ENCODE data around the gene IRX5. TPM values are rescaled to one million over a fixed set of nuclear protein-coding genes. Genes with fewer than 3 reads are reported as not detected.

The IRX5 gene
- total RNA-seq, 2 donors from 2014 or later: not detected

DNA sequence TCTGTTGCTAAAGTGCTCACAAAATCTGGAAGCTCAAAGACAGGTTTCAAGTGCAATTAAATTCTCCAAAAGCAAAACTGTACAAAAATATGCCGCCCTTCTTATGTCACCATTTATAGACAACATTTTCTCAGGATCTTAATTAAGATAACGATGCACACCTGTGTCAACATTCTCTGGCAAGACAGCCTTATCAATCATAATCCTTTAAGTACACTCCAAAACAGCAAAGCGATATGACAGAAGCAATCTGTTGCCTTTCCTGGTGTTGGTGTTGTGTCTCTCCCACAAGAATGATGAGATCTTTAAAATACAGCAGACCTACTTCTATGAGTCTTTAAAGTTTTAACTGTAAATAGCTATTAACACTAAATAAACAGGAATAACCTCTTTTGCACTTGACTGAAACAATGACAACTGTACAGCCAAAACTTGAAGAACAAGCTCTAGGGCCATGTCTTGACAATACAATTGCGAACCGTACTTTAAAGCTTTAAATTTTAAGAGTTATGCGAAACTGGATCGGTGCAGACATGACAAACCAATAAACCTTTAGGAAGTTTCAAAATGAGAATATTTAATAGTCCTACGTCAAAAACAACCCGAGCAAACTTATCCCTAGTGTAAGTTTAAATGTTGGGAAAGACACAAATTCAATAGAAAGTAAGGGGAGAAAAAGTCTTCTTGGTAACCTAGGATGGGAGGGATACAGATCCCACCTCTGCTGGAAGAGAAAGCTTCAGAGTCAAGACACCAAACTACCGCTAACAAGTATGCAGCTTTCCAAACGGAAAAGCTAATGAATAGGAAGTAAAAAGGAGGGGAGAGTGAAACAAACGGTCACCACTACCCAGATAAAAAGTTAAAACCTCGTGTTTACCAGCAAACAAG, 3.3 kb upstream of the IRX5 start:
- ATAC-seq (no peak), DNase-seq (ENCODE audit: low spot score in 2 of 2) (no peak)
- peaks cover 4% of the 10 kb centered on the region in 2 donors for H3K9me3 Mint-ChIP-seq
- no peak overlapping the region for H3K27ac Mint-ChIP-seq
- peaks cover 19 to 24% of the 10 kb centered on the region in 2 donors for H3K36me3 Mint-ChIP-seq

DNA sequence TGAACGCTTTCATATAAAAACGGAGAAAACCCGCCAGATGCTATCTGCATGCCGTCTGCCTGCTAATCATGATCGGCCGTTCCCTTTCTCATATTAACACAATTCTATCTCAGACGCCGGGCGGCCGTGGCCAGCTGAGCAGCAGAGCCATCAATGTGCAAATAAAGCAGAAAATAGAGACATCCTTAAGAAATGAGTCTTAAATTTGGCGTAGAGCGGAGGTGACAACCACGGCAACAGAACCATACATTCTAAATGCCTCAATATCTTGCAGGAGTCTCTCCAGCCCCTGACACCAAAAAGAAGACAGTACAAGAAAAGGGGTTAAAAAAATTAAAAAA, 2.7 kb upstream of the IRX5 start:
- Mint-ChIP-seq H3K27ac (no peak overlapping the region), H3K36me3 (peaks cover 19 to 28% of the 10 kb centered on the region in 2 donors), H3K9me3 (peaks cover 4% of the 10 kb centered on the region in 2 donors)
- ATAC-seq (no peak), DNase-seq (ENCODE audit: low spot score in 2 of 2) (no peak)

DNA sequence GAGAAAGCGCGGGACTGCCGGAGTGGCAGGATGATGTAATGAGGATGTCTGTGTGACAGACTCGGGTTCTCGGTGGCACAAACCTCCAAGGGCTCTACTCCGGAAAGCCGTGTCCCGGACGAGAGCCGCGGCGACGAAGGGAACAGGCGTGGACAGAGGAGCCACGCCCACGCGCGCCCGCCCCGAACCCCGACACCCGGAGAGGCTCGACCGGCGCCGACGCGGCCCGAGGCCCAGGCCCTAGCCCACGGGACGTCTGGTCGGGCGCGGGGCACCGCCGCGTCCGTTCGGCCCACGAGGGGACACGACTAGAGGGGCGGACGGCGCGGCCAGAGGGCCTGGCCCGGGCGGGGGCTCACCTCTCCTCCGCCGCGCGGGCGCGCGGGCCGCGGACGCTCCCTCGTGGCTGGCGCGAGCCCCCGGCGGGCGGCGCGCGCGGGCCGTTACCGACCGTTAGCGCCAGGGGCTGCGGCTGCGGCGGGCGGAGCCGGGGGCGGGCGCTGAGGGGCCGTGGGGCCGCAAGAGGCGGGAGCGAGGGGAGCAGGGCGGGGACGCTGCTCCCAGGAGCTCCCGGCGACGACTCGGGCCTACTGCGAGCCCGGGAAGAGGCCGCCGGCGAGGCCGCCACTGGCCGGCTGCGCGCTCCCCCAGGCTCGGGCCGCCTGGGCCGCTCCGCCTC, 2.1 kb upstream of the IRX5 start:
- DNase-seq (ENCODE audit: low spot score in 2 of 2): no peak
- ATAC-seq: no peak
- H3K9me3 Mint-ChIP-seq: peaks cover 4% of the 10 kb centered on the region in 2 donors
- no peak overlapping the region for H3K27ac Mint-ChIP-seq
- peaks cover 19 to 29% of the 10 kb centered on the region in 2 donors for H3K36me3 Mint-ChIP-seq

DNA sequence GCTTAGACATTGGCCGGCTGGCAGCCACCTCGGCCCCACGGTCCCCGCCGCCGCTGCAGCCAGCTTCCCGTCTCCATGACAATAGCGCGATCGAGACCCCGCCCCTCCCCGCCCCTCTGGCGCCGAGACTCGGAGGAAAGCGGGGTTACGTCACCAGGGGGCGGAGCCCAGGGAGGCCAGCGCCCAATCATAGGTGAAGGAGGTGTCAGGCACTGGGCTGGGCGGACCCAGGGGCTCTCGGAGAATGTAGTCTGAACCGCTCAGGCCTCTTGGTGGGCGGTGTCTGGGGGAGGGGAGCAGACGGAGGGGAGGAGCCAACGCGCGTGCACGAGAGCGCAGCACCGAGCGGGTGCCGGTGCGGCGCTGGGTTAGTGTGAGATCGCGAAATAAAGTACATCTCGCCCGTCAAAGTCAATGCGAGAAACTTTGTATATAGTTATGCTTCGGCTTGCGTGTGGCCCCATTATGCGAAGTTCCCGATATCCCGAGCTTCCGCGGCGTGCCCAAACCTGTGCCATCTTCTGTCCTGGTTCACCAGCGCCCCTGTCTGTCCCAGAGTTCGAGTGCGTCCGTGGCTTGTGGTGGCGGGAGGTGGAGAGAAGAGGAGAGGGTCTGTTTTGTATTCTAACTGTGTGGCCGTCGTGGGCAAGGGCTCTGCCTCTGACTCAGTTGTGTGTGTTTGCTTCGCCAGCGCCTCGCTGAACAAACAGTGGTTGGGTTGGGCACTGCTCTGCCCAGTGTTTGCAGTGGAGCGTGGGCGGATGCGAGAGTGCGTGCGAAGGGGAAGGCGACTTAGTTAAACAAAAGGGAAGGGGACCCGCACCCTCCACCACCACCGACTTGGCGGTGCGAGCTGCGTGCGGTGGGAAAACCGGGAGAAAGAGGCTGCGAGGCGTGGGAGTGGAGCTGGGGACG, 1.3 kb upstream of the IRX5 start:
- Mint-ChIP-seq H3K9me3 (peaks cover 4% of the 10 kb centered on the region in 2 donors), H3K36me3 (peaks cover 19 to 34% of the 10 kb centered on the region in 2 donors), H3K27ac (peak overlapping the region in 1 of 2 donors; percentile 93)
- ATAC-seq (peak; percentile 92 to 95), DNase-seq (ENCODE audit: low spot score in 2 of 2) (peak; percentile 80 to 93)

DNA sequence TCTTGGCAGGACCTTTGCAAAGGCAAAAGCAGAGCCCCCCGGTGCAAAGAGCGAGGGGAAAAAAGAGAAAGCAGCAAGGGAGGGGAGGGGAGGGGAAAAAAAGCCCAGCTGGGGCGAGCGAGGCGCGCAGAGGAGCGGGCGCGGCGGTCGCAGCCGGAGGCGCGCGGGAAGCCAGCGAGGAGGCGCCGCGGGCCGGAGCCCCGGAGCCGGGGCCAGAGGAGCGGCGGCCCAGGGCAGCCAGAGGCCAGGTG, 129 bp downstream of the IRX5 start:
- DNase-seq (ENCODE audit: low spot score in 2 of 2) (no peak), ATAC-seq (no peak)
- Mint-ChIP-seq H3K27ac (no peak overlapping the region), H3K9me3 (peaks cover 4% of the 10 kb centered on the region in 2 donors), H3K36me3 (peaks cover 19 to 36% of the 10 kb centered on the region in 2 donors)

DNA sequence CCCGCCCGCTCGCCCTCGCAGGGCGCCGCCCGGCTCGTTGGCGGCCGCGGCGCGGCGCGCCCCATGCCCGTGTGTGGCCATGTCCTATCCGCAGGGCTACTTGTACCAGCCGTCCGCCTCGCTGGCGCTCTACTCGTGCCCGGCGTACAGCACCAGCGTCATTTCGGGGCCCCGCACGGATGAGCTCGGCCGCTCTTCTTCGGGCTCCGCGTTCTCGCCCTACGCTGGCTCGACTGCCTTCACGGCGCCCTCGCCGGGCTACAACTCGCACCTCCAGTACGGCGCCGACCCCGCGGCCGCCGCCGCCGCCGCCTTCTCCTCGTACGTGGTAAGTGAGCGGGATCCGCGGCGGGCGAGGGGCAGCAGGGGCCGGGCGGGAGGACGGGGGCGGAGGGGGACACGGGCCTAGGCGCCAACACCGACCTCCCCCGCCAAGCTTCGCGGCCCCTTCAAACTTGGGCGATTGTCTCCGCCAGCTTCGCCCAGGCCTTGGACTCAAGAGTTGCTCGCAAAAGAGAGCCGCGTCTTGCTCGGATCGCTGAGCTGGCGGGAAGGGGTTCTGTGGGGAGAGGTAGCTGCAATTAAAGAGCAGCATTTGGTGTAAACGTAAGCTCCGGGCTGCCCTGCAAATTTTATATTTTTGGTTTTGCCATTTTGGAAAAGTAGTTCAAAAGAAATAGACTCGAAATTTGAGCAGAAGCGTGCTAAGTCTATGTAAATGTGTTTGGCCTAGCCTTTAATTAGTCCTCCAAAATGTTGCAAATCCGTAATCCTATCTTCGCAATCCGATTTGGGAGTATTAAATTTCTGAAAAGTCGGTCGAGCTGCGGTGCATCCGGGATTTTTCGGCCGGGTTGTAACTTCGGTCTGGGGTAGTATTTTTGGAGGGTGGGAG, 702 bp downstream of the IRX5 start:
- DNase-seq (ENCODE audit: low spot score in 2 of 2) (peak in 1 of 2 donors; percentile 24), ATAC-seq (no peak)
- peaks cover 4% of the 10 kb centered on the region in 2 donors for H3K9me3 Mint-ChIP-seq

DNA sequence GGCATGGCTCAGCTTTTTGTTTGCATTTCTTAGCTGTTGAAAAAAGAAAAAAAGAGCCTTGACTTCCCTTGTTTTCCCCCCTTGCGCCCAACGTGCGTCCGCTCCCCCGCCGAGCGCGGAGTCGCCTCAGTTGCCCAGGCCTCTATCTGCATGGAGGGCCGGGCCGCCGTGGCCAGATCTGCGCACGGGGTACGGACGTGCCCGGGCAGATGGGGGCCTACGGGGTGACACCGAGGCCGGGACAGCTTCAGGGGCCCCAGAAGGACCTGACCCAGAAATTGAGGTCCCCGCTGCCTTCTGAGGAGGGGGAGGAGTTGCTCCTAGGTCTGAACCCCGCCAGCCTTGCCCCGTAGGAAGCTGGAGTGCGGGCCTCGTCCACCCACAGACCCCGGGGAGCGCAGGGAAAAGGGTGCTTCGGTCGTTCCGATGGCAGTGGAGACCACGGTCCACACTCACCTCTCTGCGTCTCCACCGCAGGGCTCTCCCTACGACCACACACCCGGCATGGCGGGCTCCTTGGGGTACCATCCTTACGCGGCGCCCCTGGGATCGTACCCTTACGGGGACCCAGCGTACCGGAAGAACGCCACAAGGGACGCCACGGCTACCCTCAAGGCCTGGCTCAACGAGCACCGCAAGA, 1.5 kb downstream of the IRX5 start:
- DNase-seq (ENCODE audit: low spot score in 2 of 2): no peak
- ATAC-seq: no peak
- Mint-ChIP-seq H3K9me3 (peaks cover 4% of the 10 kb centered on the region in 2 donors), H3K36me3 (peaks cover 18 to 39% of the 10 kb centered on the region in 2 donors), H3K27ac (peak overlapping the region in 1 of 2 donors; percentile 78)

More for the DNA sequence above, 702 bp downstream of the IRX5 start:
- Mint-ChIP-seq H3K36me3 (peaks cover 19 to 37% of the 10 kb centered on the region in 2 donors), H3K27ac (peak overlapping the region in 1 of 2 donors; percentile 78)

DNA sequence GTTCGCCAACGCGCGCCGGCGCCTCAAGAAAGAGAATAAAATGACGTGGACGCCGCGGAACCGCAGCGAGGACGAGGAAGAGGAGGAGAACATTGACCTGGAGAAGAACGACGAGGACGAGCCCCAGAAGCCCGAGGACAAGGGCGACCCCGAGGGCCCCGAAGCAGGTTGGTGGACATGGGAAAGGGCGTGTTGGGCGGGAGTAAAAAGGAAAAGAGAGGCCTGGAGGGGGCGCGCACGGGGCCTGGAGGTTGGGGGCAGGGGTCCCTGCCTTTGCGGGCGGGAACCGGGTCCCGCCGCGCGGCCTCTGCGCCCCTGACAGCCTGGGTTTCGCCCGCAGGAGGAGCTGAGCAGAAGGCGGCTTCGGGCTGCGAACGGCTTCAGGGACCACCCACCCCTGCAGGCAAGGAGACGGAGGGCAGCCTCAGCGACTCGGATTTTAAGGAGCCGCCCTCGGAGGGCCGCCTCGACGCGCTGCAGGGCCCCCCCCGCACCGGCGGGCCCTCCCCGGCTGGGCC, 2.1 kb downstream of the IRX5 start:
- peaks cover 4% of the 10 kb centered on the region in 2 donors for H3K9me3 Mint-ChIP-seq
- DNase-seq (ENCODE audit: low spot score in 2 of 2): no peak
- peaks cover 11 to 32% of the 10 kb centered on the region in 2 donors for H3K36me3 Mint-ChIP-seq
- ATAC-seq: no peak
- peak overlapping the region in 1 of 2 donors; percentile 74 for H3K27ac Mint-ChIP-seq

DNA sequence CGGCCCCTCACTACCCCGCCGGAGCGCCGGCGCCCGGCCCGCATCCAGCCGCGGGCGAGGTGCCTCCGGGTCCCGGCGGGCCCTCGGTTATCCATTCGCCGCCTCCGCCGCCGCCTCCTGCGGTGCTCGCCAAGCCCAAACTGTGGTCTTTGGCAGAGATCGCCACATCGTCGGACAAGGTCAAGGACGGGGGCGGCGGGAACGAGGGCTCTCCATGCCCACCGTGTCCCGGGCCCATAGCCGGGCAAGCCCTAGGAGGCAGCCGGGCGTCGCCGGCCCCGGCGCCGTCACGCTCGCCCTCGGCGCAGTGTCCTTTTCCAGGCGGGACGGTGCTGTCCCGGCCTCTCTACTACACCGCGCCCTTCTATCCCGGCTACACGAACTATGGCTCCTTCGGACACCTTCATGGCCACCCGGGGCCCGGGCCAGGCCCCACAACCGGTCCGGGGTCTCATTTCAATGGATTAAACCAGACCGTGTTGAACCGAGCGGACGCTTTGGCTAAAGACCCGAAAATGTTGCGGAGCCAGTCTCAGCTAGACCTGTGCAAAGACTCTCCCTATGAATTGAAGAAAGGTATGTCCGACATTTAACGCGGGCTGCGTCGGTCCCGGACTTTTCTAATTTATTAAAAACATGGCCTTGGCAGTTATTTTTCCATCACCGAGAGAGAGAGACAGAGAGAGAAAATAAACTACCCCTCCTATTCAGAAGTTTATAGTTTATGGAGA, 2.8 kb downstream of the IRX5 start:
- Mint-ChIP-seq H3K9me3 (peaks cover 4% of the 10 kb centered on the region in 2 donors), H3K36me3 (peaks cover 7 to 28% of the 10 kb centered on the region in 2 donors), H3K27ac (peak overlapping the region in 1 of 2 donors; percentile 60)
- no peak for DNase-seq (ENCODE audit: low spot score in 2 of 2)
- ATAC-seq: no peak

DNA sequence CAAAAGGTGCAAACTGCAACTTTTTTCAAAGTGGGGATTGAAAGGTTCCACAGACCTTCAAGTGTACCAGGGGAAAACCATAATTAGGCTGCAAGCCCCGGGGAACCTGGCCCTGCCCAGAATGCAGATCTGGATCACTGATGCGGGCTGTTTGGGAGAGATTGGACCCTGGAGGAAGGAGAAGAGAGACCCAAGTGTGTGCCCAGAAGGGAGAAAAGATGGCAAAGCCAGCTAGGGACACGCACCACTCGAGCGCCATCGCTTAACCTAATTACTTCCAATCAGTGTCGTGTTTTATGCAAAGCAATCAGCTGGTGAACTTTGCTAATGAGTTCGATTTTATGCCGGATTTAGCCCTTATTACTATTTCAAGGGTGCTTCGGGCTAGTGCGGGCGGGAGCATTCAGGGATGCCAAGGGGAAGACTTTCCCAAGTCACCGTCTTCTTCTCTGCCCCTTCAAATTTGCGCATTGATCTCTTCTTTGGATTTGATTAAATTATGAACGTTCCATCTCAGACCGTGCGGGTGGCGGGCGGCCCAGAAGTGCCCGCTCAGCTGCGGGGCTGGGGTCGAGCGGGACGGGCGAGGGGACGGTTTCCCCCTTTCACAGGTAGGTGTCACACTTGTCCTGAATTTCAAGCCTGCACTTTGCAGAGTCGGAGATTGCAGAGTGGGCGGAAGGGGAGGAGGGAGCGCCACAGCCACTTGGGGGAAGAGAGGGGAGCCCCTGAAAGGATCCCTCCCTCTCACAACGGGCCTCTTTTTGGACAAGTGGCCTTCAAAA, 4.0 kb downstream of the IRX5 start:
- Mint-ChIP-seq H3K27ac (peak overlapping the region in 1 of 2 donors; percentile 72), H3K36me3 (peaks cover 2 to 30% of the 10 kb centered on the region in 2 donors)
- no peak for DNase-seq (ENCODE audit: low spot score in 2 of 2)

DNA sequence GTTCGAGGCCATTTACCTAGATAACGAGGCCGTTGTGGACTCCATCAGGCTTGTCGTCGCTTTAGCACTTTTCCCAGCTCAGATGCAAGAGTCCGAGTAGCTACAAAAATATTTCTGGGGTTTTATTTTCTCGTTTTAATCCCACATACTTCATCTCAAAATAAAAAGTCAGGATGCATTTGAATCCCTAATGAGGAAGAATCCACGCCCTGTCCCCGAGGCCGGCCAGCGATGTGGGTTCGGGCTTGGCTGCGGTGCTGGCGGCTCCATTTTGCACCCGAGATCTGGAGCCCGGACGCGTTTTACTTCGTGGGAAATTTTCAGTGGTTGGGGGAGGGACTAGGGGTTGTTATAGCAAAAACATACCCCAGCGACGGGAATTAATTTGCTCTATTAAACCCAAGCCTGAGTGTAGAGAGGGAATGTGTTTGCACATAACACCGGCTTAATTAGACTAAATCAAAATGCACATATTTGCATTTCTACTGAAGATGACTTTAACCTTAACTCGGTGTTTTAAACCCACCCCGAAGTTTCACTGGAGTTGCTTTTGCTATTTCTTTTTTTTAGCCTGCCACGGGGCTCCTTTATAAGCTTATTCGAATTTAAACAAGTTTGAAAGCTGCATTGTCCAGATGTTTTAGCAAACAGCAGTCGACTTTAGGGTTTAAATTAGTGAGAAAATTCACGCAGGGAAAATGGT, 4.8 kb downstream of the IRX5 start:
- DNase-seq (ENCODE audit: low spot score in 2 of 2) (no peak), ATAC-seq (no peak)
- Mint-ChIP-seq H3K9me3 (no peaks in the 10 kb centered on the region), H3K27ac (no peak overlapping the region), H3K36me3 (peaks cover 0 to 27% of the 10 kb centered on the region in 2 donors)

More for the DNA sequence above, 4.0 kb downstream of the IRX5 start:
- peaks cover under 1% of the 10 kb centered on the region in 2 donors for H3K9me3 Mint-ChIP-seq
- ATAC-seq: no peak

DNA sequence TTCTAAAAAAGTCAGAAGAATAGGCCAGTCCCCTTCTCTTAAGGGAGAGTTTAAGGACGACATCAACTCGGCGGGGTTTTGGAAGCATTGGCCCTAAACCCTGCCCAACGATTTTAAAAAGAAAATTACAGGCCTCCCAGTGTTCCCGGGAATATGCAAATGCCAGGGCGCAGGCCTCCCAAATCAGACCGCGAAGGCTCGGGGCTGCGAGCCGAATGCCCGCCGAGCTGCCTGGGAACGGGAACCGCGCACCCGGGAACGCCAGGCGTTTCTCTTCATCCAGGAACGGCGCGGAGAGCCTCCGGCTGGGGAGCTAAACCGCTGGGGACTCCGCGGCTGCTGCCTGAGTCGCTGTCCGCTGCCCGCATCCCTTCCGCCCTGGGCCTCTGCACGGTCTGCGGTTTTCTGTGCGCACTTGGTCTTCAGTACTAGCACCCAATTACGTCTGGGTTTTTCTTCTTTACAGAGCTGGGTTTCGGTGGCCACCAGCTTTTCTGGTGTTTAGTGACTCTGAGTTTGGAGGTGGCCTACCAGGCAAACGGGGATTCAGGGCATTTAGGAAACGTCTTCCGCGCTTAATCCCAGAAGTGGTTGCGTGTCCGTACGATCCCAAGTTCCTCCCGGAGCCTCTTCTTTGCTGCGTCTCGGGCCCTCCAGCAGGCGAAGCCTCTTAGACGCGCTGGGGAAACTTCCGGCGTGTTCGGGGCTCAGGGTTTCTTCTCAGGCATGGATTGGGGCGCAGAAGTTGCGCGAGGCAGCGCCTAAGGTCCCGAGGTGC, 5.7 kb downstream of the IRX5 start:
- Mint-ChIP-seq H3K36me3 (peaks cover 0 to 33% of the 10 kb centered on the region in 2 donors), H3K27ac (peak overlapping the region in 1 of 2 donors; percentile 60), H3K9me3 (no peaks in the 10 kb centered on the region)
- ATAC-seq (peak; percentile 39 to 51), DNase-seq (ENCODE audit: low spot score in 2 of 2) (no peak)
